ENCODE measurements around the gene ZNF439.

- no peak for TF ChIP-seq CTCF (IDR thresholded peaks at IDR 0.05; ENCODE audit: borderline replicate concordance, extremely low read depth, low read length, poor library complexity, severe bottlenecking)
- no peak for TF ChIP-seq EZH2 (IDR thresholded peaks at IDR 0.05; ENCODE audit: borderline replicate concordance, low read depth, low read length, severe bottlenecking)
These were observed 15.0 kb upstream of the ZNF439 start for GRCh38 chr19:11833541-11833940.

All from DND-41 (cell line).